Keratinocyte (primary cell): Measurements from ENCODE around the gene OR4D9. TPM values are rescaled to one million over a fixed set of nuclear protein-coding genes. Genes with fewer than 3 reads are reported as not detected.

ENCODE experiments used
- DNase-seq: peaks from one replicate; pipeline ENCODE4 v3.0.0-alpha.2; 2011; ENCODE audit warnings: low read depth, missing footprints, low spot score
- FAIRE-seq: peaks from 2 replicates; lab custom pipeline; 2011; peaks lifted over from hg19 to GRCh38; lab: Jason Lieb, UNC
- H2AFZ ChIP-seq: 2 replicates; pipeline ENCODE4 v1.6.0; 2012; ENCODE audit warnings: low read length, control low read depth, inconsistent platforms; ENCODE audit not compliant: control insufficient read depth
- H3K27ac ChIP-seq: 2 replicates; pipeline ENCODE4 v1.5.1; 2011; ENCODE audit warnings: low read length; ENCODE audit not compliant: control insufficient read depth, insufficient read depth
- H3K27me3 ChIP-seq: 3 replicates; pipeline ENCODE4 v1.6.0; 2011; ENCODE audit warnings: low read length; ENCODE audit not compliant: control insufficient read depth, insufficient read depth; ENCODE audit errors: extremely low read depth
- H3K36me3 ChIP-seq, 2 experiments: 2 replicates in 1 of 2; 3 replicates in 1 of 2; pipeline ENCODE4 v1.5.1; 2011; ENCODE audit warnings: low read length in 2 of 2, mild to moderate bottlenecking in 1 of 2; ENCODE audit not compliant: control insufficient read depth in 2 of 2, insufficient read depth in 2 of 2; ENCODE audit errors: extremely low read depth in 1 of 2
- H3K4me1 ChIP-seq: 3 replicates; pipeline ENCODE4 v1.5.1; 2011; ENCODE audit warnings: low read length; ENCODE audit not compliant: control insufficient read depth, insufficient read depth; ENCODE audit errors: extremely low read depth
- H3K4me2 ChIP-seq: 3 replicates; pipeline ENCODE4 v1.6.0; 2011; ENCODE audit warnings: low read depth, low read length; ENCODE audit not compliant: control insufficient read depth, insufficient read depth; ENCODE audit errors: extremely low read depth
- H3K4me3 ChIP-seq, 3 experiments: fragments of 200-600 bp in 1 of 3; sonication (generic) in 1 of 3; 2 replicates in 2 of 3; 3 replicates in 1 of 3; pipeline ENCODE4 v1.5.1; 2011 to 2016; ENCODE audit warnings: low read length in 3 of 3, mild to moderate bottlenecking in 3 of 3, control low read depth in 2 of 3, inconsistent platforms in 1 of 3, low read depth in 1 of 3, mixed read lengths in 1 of 3, mixed run types in 1 of 3, moderate library complexity in 1 of 3; ENCODE audit not compliant: control insufficient read depth in 2 of 3, insufficient read depth in 2 of 3; ENCODE audit errors: extremely low read depth in 1 of 3
- H3K79me2 ChIP-seq: 2 replicates; pipeline ENCODE4 v1.6.0; 2012; ENCODE audit warnings: low read length; ENCODE audit not compliant: control insufficient read depth, insufficient read depth
- H3K9ac ChIP-seq: 3 replicates; pipeline ENCODE4 v1.6.0; 2011; ENCODE audit warnings: low read length; ENCODE audit not compliant: control insufficient read depth, insufficient read depth; ENCODE audit errors: extremely low read depth
- H3K9me1 ChIP-seq: 3 replicates; pipeline ENCODE4 v1.6.0; 2011; ENCODE audit warnings: low read length; ENCODE audit not compliant: control insufficient read depth, insufficient read depth; ENCODE audit errors: extremely low read depth
- H3K9me3 ChIP-seq: 2 replicates; pipeline ENCODE4 v1.5.1; 2012; ENCODE audit warnings: low read depth, low read length; ENCODE audit not compliant: control insufficient read depth
- H4K20me1 ChIP-seq: 3 replicates; pipeline ENCODE4 v1.6.0; 2011; ENCODE audit warnings: low read length; ENCODE audit not compliant: control insufficient read depth, insufficient read depth; ENCODE audit errors: extremely low read depth
- CTCF ChIP-seq, 3 experiments: IDR thresholded peaks in 1 of 3; conservative IDR thresholded peaks in 1 of 3; optimal IDR thresholded peaks in 1 of 3; 2 replicates in 2 of 3; 3 replicates in 1 of 3; pipeline versions ENCODE3 to v1.5.1; 2011; ENCODE audit warnings: low read length in 3 of 3, mild to moderate bottlenecking in 3 of 3, moderate library complexity in 2 of 3, control low read depth in 1 of 3, inconsistent platforms in 1 of 3; ENCODE audit not compliant: insufficient read depth in 2 of 3; ENCODE audit errors: extremely low read depth in 1 of 3
- EZH2 ChIP-seq: IDR thresholded peaks from one replicate; pipeline ENCODE4 v1.6.1; 2012; ENCODE audit warnings: inconsistent platforms, mild to moderate bottlenecking, low read length, moderate library complexity
- dilution Hi-C: fragments of 300-500 bp; cut with MboI; formaldehyde crosslinking; loops from one replicate; pipeline ENCODE4 v1.7.0; 2020; ENCODE audit warnings: low sequenced_read_pairs; ENCODE audit not compliant: extremely low pct_ligation_motif_present
- polyA plus RNA-seq, 5 experiments: library from polyadenylated mRNA; depleted of rRNA in 3 of 5; stranded (reverse) in 3 of 5; stranded (forward) in 1 of 5; unstranded in 1 of 5; fragments of >200 nt; gene quantifications; 1 replicate in 1 of 5; 2 replicates in 3 of 5; 3 replicates in 1 of 5; pipeline versions ENCODE4 v1.2.1 to v1.2.3, GENCODE V29; 2011 to 2012; ENCODE audit warnings: missing spikeins in 2 of 5, low read depth in 1 of 5, low replicate concordance in 1 of 5

The OR4D9 gene
- polyA plus RNA-seq, 1 donor (not counting 4 experiments of a cell fraction or from before 2014, with no cell fraction given), result not detected

GRCh38 chr11:59550842-59551658 lies 39.7 kb downstream of the OR4D9 start:
- Histone ChIP-seq H2AFZ (peak overlapping the region; percentile 44), H3K4me3 (peak overlapping the region; percentile 39 to 88 (median 69)), H3K27ac (peak overlapping the region; percentile 92), H3K4me1 (peaks cover 6% of the 10 kb centered on the region), H3K36me3 (no peaks in the 10 kb centered on the region), H4K20me1 (no peaks in the 10 kb centered on the region), H3K27me3 (no peaks in the 10 kb centered on the region), H3K9me3 (no peaks in the 10 kb centered on the region), H3K4me2 (peak overlapping the region; percentile 92), H3K9me1 (no peaks in the 10 kb centered on the region), H3K79me2 (no peaks in the 10 kb centered on the region), H3K9ac (peak overlapping the region; percentile 84)
- TF ChIP-seq CTCF (optimal IDR thresholded peaks at IDR 0.05 in 1 of 3, IDR thresholded peaks at IDR 0.05 in 1 of 3, conservative IDR thresholded peaks at IDR 0.05 in 1 of 3; ENCODE audit: extremely low read depth in 1 of 3, insufficient read depth in 2 of 3, low read length in 3 of 3) (no peak), EZH2 (no peak)
- FAIRE-seq (no peak), DNase-seq (no peak)
- dilution Hi-C loops, result no loop called here

GRCh38 chr11:59551659-59552521 lies 40.6 kb downstream of the OR4D9 start:
- Histone ChIP-seq H3K79me2 (no peaks in the 10 kb centered on the region), H3K4me2 (peak overlapping the region; percentile 92), H4K20me1 (no peaks in the 10 kb centered on the region), H3K4me1 (peaks cover 7% of the 10 kb centered on the region), H3K9ac (peak overlapping the region; percentile 84), H3K27me3 (no peaks in the 10 kb centered on the region), H3K9me3 (no peaks in the 10 kb centered on the region), H3K4me3 (peak overlapping the region; percentile 39 to 88 (median 69)), H3K36me3 (no peaks in the 10 kb centered on the region), H3K27ac (peak overlapping the region; percentile 92), H3K9me1 (no peaks in the 10 kb centered on the region), H2AFZ (peak overlapping the region; percentile 59)
- dilution Hi-C loops, result no loop called here
- TF ChIP-seq CTCF (optimal IDR thresholded peaks at IDR 0.05 in 1 of 3, IDR thresholded peaks at IDR 0.05 in 1 of 3, conservative IDR thresholded peaks at IDR 0.05 in 1 of 3; ENCODE audit: extremely low read depth in 1 of 3, insufficient read depth in 2 of 3, low read length in 3 of 3), result no peak
- no peak for TF ChIP-seq EZH2
- DNase-seq (no peak), FAIRE-seq (no peak)
